Measurements from ENCODE around the gene NECAB3. TPM values are rescaled to one million over a fixed set of nuclear protein-coding genes. Genes with fewer than 3 reads are reported as not detected.

Gene NECAB3
- total and polyA plus RNA-seq, 2 of the 13 experiments (the other 11 are each of a cell fraction or from before 2014, with no cell fraction given): 61.5 to 65.5 TPM

- TF ChIP-seq ZNF253 (CRISPR knock-in tag; IDR thresholded peaks at IDR 0.05; ENCODE audit: borderline replicate concordance) (no peak), YY1 (IDR thresholded peaks at IDR 0.05; ENCODE audit: insufficient read depth, insufficient replicate concordance, low read depth, low read length) (no peak), BRD4 (CRISPR knock-in tag; IDR thresholded peaks at IDR 0.05) (no peak), HDAC2 (CRISPR knock-in tag; IDR thresholded peaks at IDR 0.05) (no peak), JUN (CRISPR knock-in tag; IDR thresholded peaks at IDR 0.05) (0 out of 2 replicates have a peak, but pooled peaks have one; percentile 22), RXRA (CRISPR knock-in tag; IDR thresholded peaks at IDR 0.05) (peak; percentile 30; the same call in 1 of the 2 replicates), ZNF839 (CRISPR knock-in tag; IDR thresholded peaks at IDR 0.05; ENCODE audit: borderline replicate concordance) (no peak), MBD4 (IDR thresholded peaks at IDR 0.05; ENCODE audit: borderline replicate concordance, low read length) (no peak), ZNF737 (CRISPR knock-in tag; IDR thresholded peaks at IDR 0.05; ENCODE audit: borderline replicate concordance) (no peak), NFYB (CRISPR knock-in tag; IDR thresholded peaks at IDR 0.05) (peak; percentile 59), CREM (IDR thresholded peaks at IDR 0.05) (no peak), CREM (CRISPR knock-in tag; IDR thresholded peaks at IDR 0.05) (no peak; the same call in 1 of the 2 replicates), ZNF3 (CRISPR knock-in tag; IDR thresholded peaks at IDR 0.05) (no peak), ZBTB39 (CRISPR knock-in tag; IDR thresholded peaks at IDR 0.05) (no peak), ZNF672 (CRISPR knock-in tag; IDR thresholded peaks at IDR 0.05) (no peak), ATF3 (CRISPR knock-in tag; IDR thresholded peaks at IDR 0.05) (no peak), ZNF747 (CRISPR knock-in tag; IDR thresholded peaks at IDR 0.05; ENCODE audit: borderline replicate concordance) (no peak), ZNF362 (CRISPR knock-in tag; IDR thresholded peaks at IDR 0.05; ENCODE audit: borderline replicate concordance) (peak; percentile 52; the same call in 1 of the 2 replicates), ZNF776 (CRISPR knock-in tag; IDR thresholded peaks at IDR 0.05) (peak; percentile 16; the same call in 1 of the 2 replicates), FOXP1 (IDR thresholded peaks at IDR 0.05) (no peak), FOXP1 (CRISPR knock-in tag; IDR thresholded peaks at IDR 0.05) (no peak), ZNF605 (CRISPR knock-in tag; IDR thresholded peaks at IDR 0.05) (0 out of 2 replicates have a peak, but pooled peaks have one; percentile 1), NFYC (CRISPR knock-in tag; IDR thresholded peaks at IDR 0.05) (peak; percentile 65), ZNF431 (CRISPR knock-in tag; IDR thresholded peaks at IDR 0.05; ENCODE audit: borderline replicate concordance, low read depth) (no peak), ZNF687 (CRISPR knock-in tag; IDR thresholded peaks at IDR 0.05) (peak; percentile 73)
Measured at GRCh38 chr20:33719989-33720709, 45.9 kb upstream of the NECAB3 start, which contains the start of gene PXMP4 (continued).
